ENCODE measurements around the gene GPR107. TPM values are rescaled to one million over a fixed set of nuclear protein-coding genes. Genes with fewer than 3 reads are reported as not detected.

GPR107 gene
- total and polyA plus RNA-seq, 2 experiments from 2014 or later = 8.0 to 18.9 TPM

DNA sequence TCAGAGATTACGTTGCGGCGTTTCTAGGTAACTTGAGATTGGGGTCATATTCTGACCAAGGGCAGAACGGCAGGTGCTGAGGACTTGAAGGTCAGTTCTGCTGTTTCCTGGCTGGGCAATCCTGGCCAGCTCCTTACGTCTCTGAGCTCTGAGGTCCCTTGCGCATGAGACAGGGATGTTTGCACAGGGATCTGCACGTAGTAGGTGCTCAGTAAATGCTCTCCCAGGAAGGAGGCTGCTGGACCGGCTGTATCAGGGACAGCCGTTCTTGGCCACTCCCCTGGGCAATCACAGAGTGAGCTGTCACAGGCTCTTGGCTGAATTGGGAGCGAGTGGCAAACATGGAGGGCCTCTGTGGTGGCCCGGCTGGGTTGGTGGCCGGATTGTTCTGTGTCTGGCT is 126.8 kb downstream of the GPR107 start:
- 86 to 91% methylated on average over 12 of the region's 12 CpGs for WGBS, 2 experiments (ENCODE audit: low coverage in 1 of 2, low lambda C conversion rate in 2 of 2, missing lambda C conversion rate in 2 of 2)
- in situ Hi-C loops (cut with MboI) = no loop called here
- H4K20me1 ChIP-seq (ENCODE audit: insufficient read depth) = no peaks in the 10 kb centered on the region

DNA sequence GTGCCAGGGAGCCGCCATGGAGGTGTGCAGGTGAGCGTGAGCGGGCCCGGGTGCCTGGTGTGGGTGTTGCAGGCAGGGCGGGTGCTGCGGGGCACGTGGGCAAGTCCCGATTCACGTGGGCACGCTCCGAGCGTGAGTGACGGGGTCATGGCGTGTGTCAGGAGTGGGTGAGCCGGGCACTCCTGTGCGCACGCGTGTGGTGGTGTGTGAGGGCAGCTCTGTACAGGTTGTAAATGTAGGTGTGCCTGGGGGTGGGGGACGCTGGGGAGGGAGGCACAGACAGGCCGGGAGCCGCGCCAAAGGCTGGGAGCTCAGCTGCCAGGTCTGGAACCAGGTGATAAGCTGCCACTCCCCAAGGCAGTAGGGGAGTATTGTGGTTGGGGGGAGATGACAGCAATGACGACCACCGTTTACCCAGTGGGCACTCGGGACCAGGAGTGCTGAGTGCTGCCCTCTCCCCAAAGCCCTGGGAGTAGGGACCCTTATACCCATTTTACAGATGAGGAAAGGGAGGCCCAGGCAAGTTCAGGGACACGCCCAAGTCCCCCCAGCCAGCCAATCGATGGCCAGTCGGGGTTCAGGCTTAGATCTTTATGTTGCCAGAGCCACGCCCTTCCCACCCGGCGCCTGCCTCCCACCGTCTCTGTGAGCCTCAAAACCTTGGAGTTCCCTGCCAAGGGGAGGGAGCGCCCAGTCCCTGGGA is 128.1 kb downstream of the GPR107 start:
- 94 to 96% methylated on average over 25 to 33 of the region's 33 CpGs for WGBS, 2 experiments (ENCODE audit: low coverage in 1 of 2, low lambda C conversion rate in 2 of 2, missing lambda C conversion rate in 2 of 2)
- no peak overlapping the region for H3K4me2 ChIP-seq (ENCODE audit: unreplicated experiment)
- H4K20me1 ChIP-seq (ENCODE audit: insufficient read depth) = no peaks in the 10 kb centered on the region
- H3K79me2 ChIP-seq (ENCODE audit: insufficient read depth) = peaks cover 88% of the 10 kb centered on the region
- H3K27me3 ChIP-seq (replicated peaks; ENCODE audit: insufficient read depth) = no peaks in the 10 kb centered on the region
- H3K27ac ChIP-seq = no peak overlapping the region
- H3K4me3 ChIP-seq = no peak overlapping the region
- in situ Hi-C loops (cut with MboI) = no loop called here
- H3F3A ChIP-seq (ENCODE audit: insufficient read depth) = peaks cover 24% of the 10 kb centered on the region
- no peaks in the 10 kb centered on the region for H3K9me2 ChIP-seq (ENCODE audit: insufficient read depth)
- no peaks in the 10 kb centered on the region for H3K36me3 ChIP-seq (ENCODE audit: low read depth)
- peaks cover 20% of the 10 kb centered on the region for H3K4me1 ChIP-seq (ENCODE audit: insufficient read depth)
- no peak for DNase-seq
- TF ChIP-seq EZH2 (IDR thresholded peaks at IDR 0.05; ENCODE audit: insufficient read depth, poor library complexity, severe bottlenecking) (no peak), EZH2phosphoT487 (IDR thresholded peaks at IDR 0.05; ENCODE audit: insufficient read depth, low read depth) (no peak)
- H3K9ac ChIP-seq = no peak overlapping the region
- H3K9me3 ChIP-seq (ENCODE audit: low read depth) = no peaks in the 10 kb centered on the region
- no peak overlapping the region for H2AFZ ChIP-seq

More for the DNA sequence above, 126.8 kb downstream of the GPR107 start:
- H3K9me3 ChIP-seq (ENCODE audit: low read depth) = no peaks in the 10 kb centered on the region
- peaks cover 16% of the 10 kb centered on the region for H3K4me1 ChIP-seq (ENCODE audit: insufficient read depth)
- H3K4me3 ChIP-seq = no peak overlapping the region
- DNase-seq = no peak
- H3K36me3 ChIP-seq (ENCODE audit: low read depth) = no peaks in the 10 kb centered on the region
- TF ChIP-seq EZH2 (IDR thresholded peaks at IDR 0.05; ENCODE audit: insufficient read depth, poor library complexity, severe bottlenecking) (no peak), EZH2phosphoT487 (IDR thresholded peaks at IDR 0.05; ENCODE audit: insufficient read depth, low read depth) (no peak)
- H3K9ac ChIP-seq = no peak overlapping the region
- H3K27me3 ChIP-seq (replicated peaks; ENCODE audit: insufficient read depth) = no peaks in the 10 kb centered on the region
- H3F3A ChIP-seq (ENCODE audit: insufficient read depth) = peaks cover 24% of the 10 kb centered on the region
- H3K79me2 ChIP-seq (ENCODE audit: insufficient read depth) = peaks cover 88% of the 10 kb centered on the region
- no peak overlapping the region for H2AFZ ChIP-seq
- H3K27ac ChIP-seq = no peak overlapping the region
- no peaks in the 10 kb centered on the region for H3K9me2 ChIP-seq (ENCODE audit: insufficient read depth)
- H3K4me2 ChIP-seq (ENCODE audit: unreplicated experiment) = no peak overlapping the region

DNA sequence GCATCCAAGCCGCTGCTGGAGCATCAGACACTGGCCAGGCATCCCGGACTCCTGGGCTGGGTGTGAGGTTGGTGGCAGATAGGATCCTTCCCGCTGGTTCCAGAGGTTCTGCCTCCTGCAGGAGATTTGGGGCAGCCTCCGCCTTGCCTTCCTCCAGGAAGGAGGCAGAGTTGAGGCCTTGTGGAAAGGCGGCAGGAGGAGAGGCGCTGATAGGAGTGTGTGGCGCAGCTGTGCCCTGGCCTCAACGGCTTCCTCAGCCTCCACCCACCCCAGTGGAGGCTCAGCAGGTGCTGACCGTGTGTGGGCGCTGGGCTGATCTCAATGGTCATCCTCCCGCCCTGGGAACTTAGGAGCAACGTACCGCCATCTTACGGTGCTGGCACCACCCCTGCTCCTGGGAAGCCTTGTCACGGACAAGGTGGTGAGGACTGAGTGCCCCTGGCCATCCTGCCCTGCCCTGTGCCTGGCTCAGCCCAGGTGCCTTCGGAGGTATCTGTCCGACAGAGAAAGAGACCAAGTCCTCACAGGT is 128.7 kb downstream of the GPR107 start:
- H3K4me1 ChIP-seq (ENCODE audit: insufficient read depth) = peaks cover 25% of the 10 kb centered on the region
- no peak for TF ChIP-seq EZH2phosphoT487 (IDR thresholded peaks at IDR 0.05; ENCODE audit: insufficient read depth, low read depth)
- no peak for TF ChIP-seq EZH2 (IDR thresholded peaks at IDR 0.05; ENCODE audit: insufficient read depth, poor library complexity, severe bottlenecking)
- H3K4me3 ChIP-seq = no peak overlapping the region
- no peaks in the 10 kb centered on the region for H3K9me3 ChIP-seq (ENCODE audit: low read depth)
- no peak for DNase-seq
- H2AFZ ChIP-seq = no peak overlapping the region
- 95% methylated on average over 17 of the region's 17 CpGs for WGBS, 2 experiments (ENCODE audit: low coverage in 1 of 2, low lambda C conversion rate in 2 of 2, missing lambda C conversion rate in 2 of 2)
- H3K27me3 ChIP-seq (replicated peaks; ENCODE audit: insufficient read depth) = no peaks in the 10 kb centered on the region
- H3K27ac ChIP-seq = no peak overlapping the region
- H3K4me2 ChIP-seq (ENCODE audit: unreplicated experiment) = peak overlapping the region; percentile 72
- in situ Hi-C loops (cut with MboI) = no loop called here
- H3K79me2 ChIP-seq (ENCODE audit: insufficient read depth) = peaks cover 90% of the 10 kb centered on the region
- no peak overlapping the region for H3K9ac ChIP-seq
- H3K9me2 ChIP-seq (ENCODE audit: insufficient read depth) = no peaks in the 10 kb centered on the region
- peaks cover 24% of the 10 kb centered on the region for H3F3A ChIP-seq (ENCODE audit: insufficient read depth)
- H4K20me1 ChIP-seq (ENCODE audit: insufficient read depth) = no peaks in the 10 kb centered on the region
- no peaks in the 10 kb centered on the region for H3K36me3 ChIP-seq (ENCODE audit: low read depth)

DNA sequence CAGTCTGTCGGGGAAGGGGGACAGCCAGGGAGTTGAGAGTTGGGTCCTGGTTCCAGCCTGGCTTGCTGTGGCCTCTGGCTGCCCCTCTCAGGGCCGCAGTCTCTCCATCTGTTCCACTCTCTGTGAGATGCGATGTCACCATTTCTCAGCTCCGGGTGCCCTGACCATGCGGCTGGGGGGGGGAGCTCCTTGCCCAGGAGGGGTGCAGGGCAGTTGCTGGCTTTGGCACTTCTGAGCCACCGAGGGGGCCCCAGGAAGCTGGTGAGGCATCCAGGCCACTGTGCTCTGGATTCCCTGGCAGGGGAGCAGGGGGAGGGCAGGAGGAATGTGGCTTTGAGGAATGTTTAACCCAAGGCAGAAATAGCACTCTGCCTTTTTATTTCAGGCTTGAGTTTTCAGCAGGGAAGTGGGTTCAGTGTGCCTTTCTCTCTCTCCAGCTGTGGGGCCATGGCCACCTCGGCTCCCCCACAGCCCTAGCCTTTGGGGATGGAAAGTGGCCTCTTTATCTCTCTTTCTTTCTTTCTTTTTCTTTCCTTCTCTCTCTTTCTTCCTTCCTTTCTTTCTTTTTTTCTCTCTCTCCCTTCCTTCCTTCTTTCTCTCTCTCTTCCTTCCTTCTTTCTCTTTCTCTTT is 129.5 kb downstream of the GPR107 start:
- Histone ChIP-seq H3K4me3 (peak overlapping the region; percentile 57), H3K9ac (peak overlapping the region; percentile 64), H3K9me3 (ENCODE audit: low read depth) (no peaks in the 10 kb centered on the region), H2AFZ (peak overlapping the region; percentile 42), H3K4me1 (ENCODE audit: insufficient read depth) (peaks cover 29% of the 10 kb centered on the region), H3K79me2 (ENCODE audit: insufficient read depth) (peaks cover 91% of the 10 kb centered on the region), H3K27me3 (replicated peaks; ENCODE audit: insufficient read depth) (no peaks in the 10 kb centered on the region), H3K9me2 (ENCODE audit: insufficient read depth) (no peaks in the 10 kb centered on the region), H3K36me3 (ENCODE audit: low read depth) (no peaks in the 10 kb centered on the region), H3F3A (ENCODE audit: insufficient read depth) (peaks cover 24% of the 10 kb centered on the region), H3K27ac (peak overlapping the region; percentile 61), H3K4me2 (ENCODE audit: unreplicated experiment) (peak overlapping the region; percentile 72), H4K20me1 (ENCODE audit: insufficient read depth) (no peaks in the 10 kb centered on the region)
- in situ Hi-C loops (cut with MboI) = no loop called here
- TF ChIP-seq EZH2phosphoT487 (IDR thresholded peaks at IDR 0.05; ENCODE audit: insufficient read depth, low read depth) = no peak
- DNase-seq = peak; percentile 85
- WGBS, 2 experiments (ENCODE audit: low coverage in 1 of 2, low lambda C conversion rate in 2 of 2, missing lambda C conversion rate in 2 of 2) = 6 to 11% methylated on average over 6 of the region's 7 CpGs

Data from GM23248 (cell line).